Nephron (organoid): ENCODE data around the gene TP53BP2.
A peak's percentile ranks its signal among the peaks of the same experiment; 100 is the strongest.

ENCODE experiments used
- H3K27ac Mint-ChIP-seq, 3 experiments: 2 replicates each; pipeline ENCODE4 v1.8.0; 2020; ENCODE audit warnings: mixed read lengths in 3 of 3, mild to moderate bottlenecking in 2 of 3, moderate library complexity in 1 of 3
- H3K27me3 Mint-ChIP-seq: 2 replicates; pipeline ENCODE4 v1.8.0; 2021; ENCODE audit warnings: low read depth, mild to moderate bottlenecking, moderate library complexity, mixed read lengths
- H3K36me3 Mint-ChIP-seq: 2 replicates; pipeline ENCODE4 v1.8.0; 2020; ENCODE audit warnings: low read depth, mixed read lengths
- H3K4me1 Mint-ChIP-seq: 2 replicates; pipeline ENCODE4 v1.8.0; 2020; ENCODE audit warnings: mixed read lengths
- H3K4me3 Mint-ChIP-seq, 3 experiments: 2 replicates each; pipeline ENCODE4 v1.8.0; 2020; ENCODE audit warnings: mild to moderate bottlenecking in 3 of 3, mixed read lengths in 3 of 3, moderate library complexity in 2 of 3
- H3K9me3 Mint-ChIP-seq: 2 replicates; pipeline ENCODE4 v1.8.0; 2020; ENCODE audit warnings: mixed read lengths
- TF ChIP-seq, protein P1 (sequence below), 3 experiments: fragments of 200-600 bp; sonication (generic); IDR thresholded peaks; one replicate each; pipeline ENCODE4 v1.5.0; 2021; ENCODE audit warnings: antibody characterized with exemption in 3 of 3; ENCODE audit not compliant: unreplicated experiment in 3 of 3

Gene TP53BP2

GRCh38 chr1:223788746-223789415 is 56.9 kb downstream of the TP53BP2 start:
- H3K27ac Mint-ChIP-seq = no peak overlapping the region
- H3K27me3 Mint-ChIP-seq = no peaks in the 10 kb centered on the region
- H3K9me3 Mint-ChIP-seq = no peaks in the 10 kb centered on the region
- TF ChIP-seq, protein P1, sequence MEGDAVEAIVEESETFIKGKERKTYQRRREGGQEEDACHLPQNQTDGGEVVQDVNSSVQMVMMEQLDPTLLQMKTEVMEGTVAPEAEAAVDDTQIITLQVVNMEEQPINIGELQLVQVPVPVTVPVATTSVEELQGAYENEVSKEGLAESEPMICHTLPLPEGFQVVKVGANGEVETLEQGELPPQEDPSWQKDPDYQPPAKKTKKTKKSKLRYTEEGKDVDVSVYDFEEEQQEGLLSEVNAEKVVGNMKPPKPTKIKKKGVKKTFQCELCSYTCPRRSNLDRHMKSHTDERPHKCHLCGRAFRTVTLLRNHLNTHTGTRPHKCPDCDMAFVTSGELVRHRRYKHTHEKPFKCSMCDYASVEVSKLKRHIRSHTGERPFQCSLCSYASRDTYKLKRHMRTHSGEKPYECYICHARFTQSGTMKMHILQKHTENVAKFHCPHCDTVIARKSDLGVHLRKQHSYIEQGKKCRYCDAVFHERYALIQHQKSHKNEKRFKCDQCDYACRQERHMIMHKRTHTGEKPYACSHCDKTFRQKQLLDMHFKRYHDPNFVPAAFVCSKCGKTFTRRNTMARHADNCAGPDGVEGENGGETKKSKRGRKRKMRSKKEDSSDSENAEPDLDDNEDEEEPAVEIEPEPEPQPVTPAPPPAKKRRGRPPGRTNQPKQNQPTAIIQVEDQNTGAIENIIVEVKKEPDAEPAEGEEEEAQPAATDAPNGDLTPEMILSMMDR (IDR thresholded peaks at IDR 0.05; ENCODE audit: unreplicated experiment in 3 of 3) = no peak
- peaks cover 66% of the 10 kb centered on the region for H3K36me3 Mint-ChIP-seq
- no peak overlapping the region for H3K4me3 Mint-ChIP-seq
- H3K4me1 Mint-ChIP-seq = peaks cover 20% of the 10 kb centered on the region

- Mint-ChIP-seq H3K27ac (no peak overlapping the region), H3K27me3 (no peaks in the 10 kb centered on the region), H3K4me1 (peaks cover 24% of the 10 kb centered on the region), H3K36me3 (peaks cover 63% of the 10 kb centered on the region), H3K9me3 (peaks cover 4% of the 10 kb centered on the region), H3K4me3 (no peak overlapping the region)
- TF ChIP-seq, protein P1 (IDR thresholded peaks at IDR 0.05; ENCODE audit: unreplicated experiment in 3 of 3) = no peak
These were observed 59.9 kb downstream of the TP53BP2 start for GRCh38 chr1:223785808-223786207.

DNA sequence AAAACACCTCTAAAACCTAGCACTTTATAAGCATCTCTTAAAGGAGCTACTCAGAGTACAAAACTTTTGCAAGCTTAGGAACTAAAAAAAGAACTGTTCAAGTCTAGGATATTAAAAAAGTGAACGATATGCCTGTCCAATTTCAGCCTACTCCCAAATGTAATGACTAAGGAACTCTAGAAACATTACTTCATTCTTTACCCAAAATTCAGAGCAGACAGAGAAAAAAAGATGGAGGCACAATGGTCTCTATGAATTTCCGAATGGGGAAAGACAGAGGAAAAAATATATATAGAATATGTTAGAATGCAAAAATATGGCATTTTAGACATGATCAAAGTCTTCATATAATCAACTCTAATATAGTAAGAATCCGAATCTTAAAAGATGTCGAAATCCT is 61.2 kb downstream of the TP53BP2 start:
- Mint-ChIP-seq H3K4me1 (peaks cover 28% of the 10 kb centered on the region), H3K27me3 (no peaks in the 10 kb centered on the region), H3K36me3 (peaks cover 70% of the 10 kb centered on the region), H3K9me3 (peaks cover 4% of the 10 kb centered on the region), H3K4me3 (no peak overlapping the region), H3K27ac (no peak overlapping the region)
- TF ChIP-seq, protein P1 (IDR thresholded peaks at IDR 0.05; ENCODE audit: unreplicated experiment in 3 of 3) = no peak

- Mint-ChIP-seq H3K36me3 (peaks cover 73% of the 10 kb centered on the region), H3K4me1 (peaks cover 28% of the 10 kb centered on the region)
These were observed 62.1 kb downstream of the TP53BP2 start for GRCh38 chr1:223783676-223784075.

DNA sequence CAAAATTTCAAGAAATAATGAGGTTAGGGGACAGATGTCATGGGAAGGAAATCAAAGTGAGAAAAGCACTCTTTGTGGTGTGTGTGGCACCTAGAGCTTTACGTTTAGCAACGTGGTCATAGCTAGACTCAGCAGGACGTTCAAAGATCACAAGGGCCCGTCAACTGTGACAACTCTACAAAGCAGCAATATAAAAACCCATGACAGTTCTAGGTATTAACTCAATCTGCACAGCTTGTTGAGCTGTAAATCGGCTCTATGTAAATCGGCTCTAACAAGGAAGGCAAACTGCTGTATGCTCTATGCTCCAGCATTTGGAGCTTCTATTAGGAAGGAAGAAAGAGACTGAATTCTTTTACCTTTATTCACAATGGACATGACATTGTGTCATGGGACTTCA is 64.8 kb downstream of the TP53BP2 start:
- peaks cover 42% of the 10 kb centered on the region for H3K4me1 Mint-ChIP-seq
- H3K27ac Mint-ChIP-seq = peak overlapping the region; percentile 32 to 63 (median 48)
- peaks cover 4% of the 10 kb centered on the region for H3K9me3 Mint-ChIP-seq
- no peak overlapping the region for H3K4me3 Mint-ChIP-seq
- H3K36me3 Mint-ChIP-seq = peaks cover 82% of the 10 kb centered on the region
- H3K27me3 Mint-ChIP-seq = no peaks in the 10 kb centered on the region
- TF ChIP-seq, protein P1 (IDR thresholded peaks at IDR 0.05; ENCODE audit: unreplicated experiment in 3 of 3) = no peak

More at GRCh38 chr1:223783676-223784075, 62.1 kb downstream of the TP53BP2 start:
- Mint-ChIP-seq H3K27ac (peak overlapping the region; percentile 9 to 61 (median 30)), H3K9me3 (peaks cover 4% of the 10 kb centered on the region), H3K27me3 (no peaks in the 10 kb centered on the region), H3K4me3 (no peak overlapping the region)
- TF ChIP-seq, protein P1 (IDR thresholded peaks at IDR 0.05; ENCODE audit: unreplicated experiment in 3 of 3) = no peak

GRCh38 chr1:223780318-223780717 is 65.4 kb downstream of the TP53BP2 start:
- TF ChIP-seq, protein P1 (IDR thresholded peaks at IDR 0.05; ENCODE audit: unreplicated experiment in 3 of 3) = no peak
- Mint-ChIP-seq H3K4me1 (peaks cover 39% of the 10 kb centered on the region), H3K9me3 (peaks cover 4% of the 10 kb centered on the region), H3K27ac (peak overlapping the region in 1 of 3 experiments; percentile 63), H3K36me3 (peaks cover 82% of the 10 kb centered on the region), H3K4me3 (no peak overlapping the region), H3K27me3 (no peaks in the 10 kb centered on the region)
